Measurements from ENCODE around the gene HYLS1.

DNA sequence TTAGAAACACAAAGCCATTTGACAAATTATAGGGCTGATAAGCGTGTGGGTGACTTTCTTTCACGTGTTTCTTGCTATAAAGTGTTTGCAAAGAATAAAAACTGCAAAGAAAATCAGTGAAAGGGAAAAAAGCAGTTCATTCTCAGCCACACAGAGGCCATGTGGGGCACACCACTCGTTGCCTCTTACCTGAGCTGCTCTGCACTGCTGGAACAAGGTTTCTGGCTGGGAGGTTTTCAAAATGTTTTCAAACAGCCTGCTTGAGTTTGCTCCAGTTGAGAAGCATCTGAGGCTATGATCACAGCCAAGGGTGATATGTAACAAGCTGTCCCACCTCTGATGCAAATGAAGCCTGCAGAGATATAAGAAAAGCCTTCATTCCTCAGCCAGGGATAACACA, 43.6 kb downstream of the HYLS1 start:
- TF ChIP-seq, protein P1, sequence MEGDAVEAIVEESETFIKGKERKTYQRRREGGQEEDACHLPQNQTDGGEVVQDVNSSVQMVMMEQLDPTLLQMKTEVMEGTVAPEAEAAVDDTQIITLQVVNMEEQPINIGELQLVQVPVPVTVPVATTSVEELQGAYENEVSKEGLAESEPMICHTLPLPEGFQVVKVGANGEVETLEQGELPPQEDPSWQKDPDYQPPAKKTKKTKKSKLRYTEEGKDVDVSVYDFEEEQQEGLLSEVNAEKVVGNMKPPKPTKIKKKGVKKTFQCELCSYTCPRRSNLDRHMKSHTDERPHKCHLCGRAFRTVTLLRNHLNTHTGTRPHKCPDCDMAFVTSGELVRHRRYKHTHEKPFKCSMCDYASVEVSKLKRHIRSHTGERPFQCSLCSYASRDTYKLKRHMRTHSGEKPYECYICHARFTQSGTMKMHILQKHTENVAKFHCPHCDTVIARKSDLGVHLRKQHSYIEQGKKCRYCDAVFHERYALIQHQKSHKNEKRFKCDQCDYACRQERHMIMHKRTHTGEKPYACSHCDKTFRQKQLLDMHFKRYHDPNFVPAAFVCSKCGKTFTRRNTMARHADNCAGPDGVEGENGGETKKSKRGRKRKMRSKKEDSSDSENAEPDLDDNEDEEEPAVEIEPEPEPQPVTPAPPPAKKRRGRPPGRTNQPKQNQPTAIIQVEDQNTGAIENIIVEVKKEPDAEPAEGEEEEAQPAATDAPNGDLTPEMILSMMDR (IDR thresholded peaks at IDR 0.05) = no peak
- no peak for TF ChIP-seq POLR2A (IDR thresholded peaks at IDR 0.05)
- no peak for TF ChIP-seq POLR2AphosphoS5 (IDR thresholded peaks at IDR 0.05; ENCODE audit: insufficient read depth in 1 of 2, low read depth in 1 of 2)
